Measurements from ENCODE around the gene ST14.

DNA sequence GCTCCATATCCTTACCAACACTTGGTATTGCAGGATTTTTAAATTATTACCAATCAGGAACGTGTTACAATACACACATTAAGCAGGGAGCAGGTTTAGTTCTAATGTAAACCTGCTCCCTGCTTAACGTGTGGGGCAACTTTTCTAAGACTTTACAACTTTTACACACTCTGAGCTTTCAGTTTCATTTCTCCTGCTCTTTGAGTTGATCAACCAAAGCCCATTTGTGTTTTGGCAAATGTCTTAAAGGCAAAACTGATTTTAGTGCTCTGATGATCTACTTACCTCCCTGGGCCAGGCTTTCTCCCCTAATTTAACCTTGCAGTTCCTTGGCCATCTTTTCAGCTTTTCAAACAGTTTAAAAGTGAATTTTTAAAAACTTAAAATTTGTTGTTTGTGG is 84.2 kb downstream of the ST14 start:
- TF ChIP-seq, protein P1, sequence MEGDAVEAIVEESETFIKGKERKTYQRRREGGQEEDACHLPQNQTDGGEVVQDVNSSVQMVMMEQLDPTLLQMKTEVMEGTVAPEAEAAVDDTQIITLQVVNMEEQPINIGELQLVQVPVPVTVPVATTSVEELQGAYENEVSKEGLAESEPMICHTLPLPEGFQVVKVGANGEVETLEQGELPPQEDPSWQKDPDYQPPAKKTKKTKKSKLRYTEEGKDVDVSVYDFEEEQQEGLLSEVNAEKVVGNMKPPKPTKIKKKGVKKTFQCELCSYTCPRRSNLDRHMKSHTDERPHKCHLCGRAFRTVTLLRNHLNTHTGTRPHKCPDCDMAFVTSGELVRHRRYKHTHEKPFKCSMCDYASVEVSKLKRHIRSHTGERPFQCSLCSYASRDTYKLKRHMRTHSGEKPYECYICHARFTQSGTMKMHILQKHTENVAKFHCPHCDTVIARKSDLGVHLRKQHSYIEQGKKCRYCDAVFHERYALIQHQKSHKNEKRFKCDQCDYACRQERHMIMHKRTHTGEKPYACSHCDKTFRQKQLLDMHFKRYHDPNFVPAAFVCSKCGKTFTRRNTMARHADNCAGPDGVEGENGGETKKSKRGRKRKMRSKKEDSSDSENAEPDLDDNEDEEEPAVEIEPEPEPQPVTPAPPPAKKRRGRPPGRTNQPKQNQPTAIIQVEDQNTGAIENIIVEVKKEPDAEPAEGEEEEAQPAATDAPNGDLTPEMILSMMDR (IDR thresholded peaks at IDR 0.05): no peak
- TF ChIP-seq, protein P2, sequence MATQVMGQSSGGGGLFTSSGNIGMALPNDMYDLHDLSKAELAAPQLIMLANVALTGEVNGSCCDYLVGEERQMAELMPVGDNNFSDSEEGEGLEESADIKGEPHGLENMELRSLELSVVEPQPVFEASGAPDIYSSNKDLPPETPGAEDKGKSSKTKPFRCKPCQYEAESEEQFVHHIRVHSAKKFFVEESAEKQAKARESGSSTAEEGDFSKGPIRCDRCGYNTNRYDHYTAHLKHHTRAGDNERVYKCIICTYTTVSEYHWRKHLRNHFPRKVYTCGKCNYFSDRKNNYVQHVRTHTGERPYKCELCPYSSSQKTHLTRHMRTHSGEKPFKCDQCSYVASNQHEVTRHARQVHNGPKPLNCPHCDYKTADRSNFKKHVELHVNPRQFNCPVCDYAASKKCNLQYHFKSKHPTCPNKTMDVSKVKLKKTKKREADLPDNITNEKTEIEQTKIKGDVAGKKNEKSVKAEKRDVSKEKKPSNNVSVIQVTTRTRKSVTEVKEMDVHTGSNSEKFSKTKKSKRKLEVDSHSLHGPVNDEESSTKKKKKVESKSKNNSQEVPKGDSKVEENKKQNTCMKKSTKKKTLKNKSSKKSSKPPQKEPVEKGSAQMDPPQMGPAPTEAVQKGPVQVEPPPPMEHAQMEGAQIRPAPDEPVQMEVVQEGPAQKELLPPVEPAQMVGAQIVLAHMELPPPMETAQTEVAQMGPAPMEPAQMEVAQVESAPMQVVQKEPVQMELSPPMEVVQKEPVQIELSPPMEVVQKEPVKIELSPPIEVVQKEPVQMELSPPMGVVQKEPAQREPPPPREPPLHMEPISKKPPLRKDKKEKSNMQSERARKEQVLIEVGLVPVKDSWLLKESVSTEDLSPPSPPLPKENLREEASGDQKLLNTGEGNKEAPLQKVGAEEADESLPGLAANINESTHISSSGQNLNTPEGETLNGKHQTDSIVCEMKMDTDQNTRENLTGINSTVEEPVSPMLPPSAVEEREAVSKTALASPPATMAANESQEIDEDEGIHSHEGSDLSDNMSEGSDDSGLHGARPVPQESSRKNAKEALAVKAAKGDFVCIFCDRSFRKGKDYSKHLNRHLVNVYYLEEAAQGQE (IDR thresholded peaks at IDR 0.05; ENCODE audit: insufficient read depth in 1 of 2, low read depth in 2 of 2, low read length in 1 of 2): no peak
- no peak for TF ChIP-seq POLR2AphosphoS5 (IDR thresholded peaks at IDR 0.05; ENCODE audit: low read depth, low read length)
